HG02973 (cell line): ENCODE data around the gene NRG3.
"Not testable (repeated sequence)": the region's sequence is repeated elsewhere in the genome, so short reads cannot be mapped to it uniquely, and the experiment has no call there.

ENCODE experiments used
- ATAC-seq: cut with Tn5 transposase; IDR thresholded peaks from one replicate; pipeline ENCODE4 v1.9.1; 2021; ENCODE audit warnings: moderate library complexity; ENCODE audit not compliant: unreplicated experiment

Gene NRG3

GRCh38 chr10:82645221-82645620, 770.2 kb downstream of the NRG3 start:
- no peak for ATAC-seq

DNA sequence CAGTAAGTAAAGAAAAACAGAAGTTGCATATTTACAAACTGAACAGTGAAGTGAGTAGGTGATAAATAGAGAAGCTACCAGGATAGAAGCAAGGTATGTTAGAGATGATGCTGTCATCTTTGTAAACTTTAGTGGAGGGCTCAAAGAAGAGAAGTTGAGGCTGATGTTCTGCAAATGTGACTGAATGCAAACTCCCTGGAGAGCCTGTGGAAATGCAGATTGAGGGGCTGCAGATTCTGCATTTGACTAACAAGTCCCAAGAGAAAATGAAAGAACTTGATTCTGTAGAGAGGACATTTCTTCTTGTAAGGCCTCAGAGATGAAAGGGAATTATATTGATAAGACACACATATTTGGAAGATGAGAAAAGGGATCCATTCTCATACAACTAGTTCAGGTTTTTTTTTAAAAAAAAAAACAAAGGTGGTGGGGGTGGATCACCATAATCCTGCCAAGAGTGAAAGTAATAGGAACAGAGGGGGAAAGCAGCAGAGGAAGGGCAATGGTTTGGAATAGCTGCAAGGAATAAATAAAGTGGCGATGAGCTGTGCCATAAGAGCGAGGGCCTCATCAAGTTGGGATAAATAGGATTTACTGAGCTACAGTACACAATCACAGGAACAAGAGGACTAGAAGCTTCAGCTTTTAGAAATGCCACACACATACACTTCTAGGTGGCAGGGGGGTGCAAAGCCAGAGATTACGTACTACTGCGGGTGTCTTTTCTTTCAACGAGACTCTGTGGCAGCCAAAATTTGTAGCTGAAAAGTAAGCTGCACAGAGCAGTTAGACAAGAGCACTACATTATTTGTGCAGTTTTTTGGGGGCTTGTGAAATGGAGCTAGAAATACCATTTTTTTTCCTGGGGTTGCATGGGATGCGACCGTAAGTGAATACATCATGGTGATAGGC, 778.5 kb downstream of the NRG3 start:
- no peak for ATAC-seq

GRCh38 chr10:82660205-82660604, 785.2 kb downstream of the NRG3 start:
- ATAC-seq = no peak

- no peak for ATAC-seq
These were observed 786.0 kb downstream of the NRG3 start for GRCh38 chr10:82660986-82661385.

DNA sequence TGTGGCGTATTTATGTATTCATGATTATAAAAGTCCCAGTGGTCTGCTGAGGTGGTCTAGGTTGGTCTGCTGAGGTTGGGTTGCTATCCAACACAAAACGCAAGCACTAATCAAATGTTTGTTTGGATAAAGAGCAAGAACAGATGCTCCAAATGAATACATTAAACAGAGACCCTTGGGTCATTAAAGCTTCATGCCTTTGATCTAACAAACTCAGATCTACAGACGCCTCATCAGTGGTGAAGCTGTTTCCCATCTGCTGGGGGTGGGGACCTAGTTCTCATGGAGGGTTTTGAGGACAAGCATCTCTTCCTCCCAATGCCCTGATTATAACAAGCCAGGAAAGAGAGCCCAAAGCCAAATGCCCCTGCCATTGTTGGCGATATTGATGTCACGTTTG, 786.7 kb downstream of the NRG3 start:
- no peak for ATAC-seq

DNA sequence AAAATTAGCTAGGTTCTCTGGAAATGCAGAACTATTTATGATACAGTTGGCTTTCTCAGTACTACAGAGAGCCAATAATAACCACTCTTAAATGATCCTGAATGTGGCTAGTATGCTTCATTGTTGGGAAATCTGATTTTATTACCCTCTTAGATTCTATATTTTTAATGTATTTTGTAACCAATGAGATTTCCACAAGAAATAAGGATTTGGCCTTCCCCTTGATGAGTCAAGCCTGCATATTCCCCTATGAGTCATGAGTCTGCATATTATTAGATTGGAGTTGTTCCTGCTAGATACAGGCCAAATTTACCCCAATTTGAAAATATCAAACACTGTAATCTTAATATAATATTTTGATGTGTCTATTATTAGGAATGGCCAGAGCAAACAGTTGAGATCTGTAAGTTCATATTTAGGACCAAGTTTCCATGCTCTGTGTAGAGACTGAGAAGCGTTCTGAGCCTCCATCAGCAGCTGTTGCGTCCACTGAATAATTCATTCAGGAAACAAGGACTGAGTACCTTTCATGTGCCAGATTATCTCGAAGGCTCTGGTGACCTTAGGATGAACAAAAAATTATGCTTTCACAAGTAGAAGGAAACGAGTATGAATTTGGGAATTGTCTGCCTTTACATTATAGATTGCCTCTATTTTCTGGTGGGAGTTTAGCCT, 793.4 kb downstream of the NRG3 start:
- no peak for ATAC-seq

DNA sequence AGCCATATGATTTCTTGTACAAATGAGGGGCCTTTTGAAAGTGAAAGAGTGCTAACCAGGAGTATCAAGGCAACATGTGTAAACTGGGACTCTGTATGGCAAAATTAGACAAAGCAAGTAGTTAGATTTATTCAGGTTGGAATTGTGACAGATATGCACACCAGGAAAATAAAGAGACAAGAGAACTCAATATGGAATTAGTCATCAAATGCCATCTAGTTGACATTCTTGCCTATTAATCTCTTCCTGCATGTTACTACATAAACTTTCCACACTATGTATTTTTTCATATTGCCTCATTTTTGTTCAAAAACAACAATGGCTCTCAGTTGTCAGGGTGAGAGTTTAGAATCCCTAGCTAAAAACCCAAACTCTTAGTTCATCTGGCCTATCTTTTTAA, 799.0 kb downstream of the NRG3 start:
- ATAC-seq = no peak

DNA sequence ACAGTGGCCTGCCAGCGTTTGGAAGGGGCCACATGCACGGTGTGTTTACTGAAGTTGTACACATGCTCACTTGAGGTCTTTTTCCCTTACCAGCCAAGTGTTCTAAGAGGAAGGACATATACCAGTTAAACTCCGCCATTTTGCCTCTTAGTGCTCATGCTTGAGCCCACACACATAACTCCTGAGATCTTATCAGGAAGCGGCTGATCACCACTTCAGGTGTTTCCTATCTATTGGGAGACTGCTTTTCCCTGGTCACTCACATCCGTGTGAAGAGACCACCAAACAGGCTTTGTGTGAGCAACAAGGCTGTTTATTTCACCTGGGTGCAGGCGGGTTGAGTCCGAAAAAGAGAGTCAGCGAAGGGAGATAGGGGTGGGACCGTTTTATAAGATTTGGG, 802.9 kb downstream of the NRG3 start:
- ATAC-seq = not testable (repeated sequence)

- not testable (repeated sequence) for ATAC-seq
These were observed 803.5 kb downstream of the NRG3 start for GRCh38 chr10:82678451-82678850.

- no peak for ATAC-seq
These were observed 805.6 kb downstream of the NRG3 start for GRCh38 chr10:82680608-82681007.

GRCh38 chr10:82683945-82684344, 809.0 kb downstream of the NRG3 start:
- no peak for ATAC-seq

- ATAC-seq = no peak
These were observed 810.1 kb downstream of the NRG3 start for GRCh38 chr10:82685087-82685486.

DNA sequence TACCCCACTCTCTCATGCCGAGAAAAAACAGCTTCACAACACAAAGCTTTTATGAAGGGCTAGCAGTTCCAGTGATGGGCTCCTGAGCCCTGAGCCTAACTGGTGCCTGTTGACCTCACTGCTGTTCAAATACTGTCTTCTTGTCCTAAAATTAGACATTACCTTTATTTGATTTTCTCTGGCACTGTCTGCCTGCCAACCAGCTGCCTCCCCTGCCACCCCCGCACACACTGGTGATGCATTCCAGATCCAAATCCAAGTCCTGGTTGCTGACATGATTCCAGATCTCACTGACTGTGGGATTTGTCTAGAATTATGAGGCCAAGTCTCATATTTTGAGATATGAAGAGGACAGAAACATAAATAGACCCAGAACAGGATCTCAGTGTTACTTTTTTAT, 816.2 kb downstream of the NRG3 start:
- no peak for ATAC-seq

- no peak for ATAC-seq
These were observed 817.5 kb downstream of the NRG3 start for GRCh38 chr10:82692458-82692857.

- ATAC-seq = no peak
These were observed 846.8 kb downstream of the NRG3 start for GRCh38 chr10:82721831-82722230.

- ATAC-seq = no peak
These were observed 847.3 kb downstream of the NRG3 start for GRCh38 chr10:82722273-82722672.

- ATAC-seq = no peak
These were observed 861.3 kb downstream of the NRG3 start for GRCh38 chr10:82736305-82736704.

DNA sequence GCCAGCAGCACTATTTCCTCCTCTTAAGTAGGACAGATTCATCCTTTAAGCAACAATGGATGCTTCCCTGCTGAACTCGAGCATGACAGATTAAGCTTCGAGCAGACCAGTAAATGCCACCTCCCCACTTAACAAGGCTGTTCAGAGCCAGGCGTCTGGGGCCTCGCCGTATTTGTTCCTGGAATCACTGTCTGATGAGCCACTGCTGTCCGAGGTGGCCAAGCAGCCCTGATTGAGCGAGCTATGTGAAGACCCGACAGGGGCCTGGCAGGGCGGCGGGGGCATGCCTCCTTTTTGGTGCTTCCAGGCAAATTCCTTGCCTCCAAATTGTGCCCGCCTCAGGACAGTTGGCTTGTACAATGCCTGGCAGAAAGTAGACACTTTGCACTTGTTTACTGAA, 862.6 kb downstream of the NRG3 start:
- no peak for ATAC-seq

- ATAC-seq = no peak
These were observed 863.6 kb downstream of the NRG3 start for GRCh38 chr10:82738592-82738991.

- ATAC-seq = no peak
These were observed 867.5 kb downstream of the NRG3 start for GRCh38 chr10:82742478-82742877.

GRCh38 chr10:82742898-82743297, 867.9 kb downstream of the NRG3 start:
- ATAC-seq = no peak

GRCh38 chr10:82750538-82750937, 875.5 kb downstream of the NRG3 start:
- no peak for ATAC-seq
